OCI-LY1 (cell line): ENCODE measurements around the gene UPB1.

Experiments used
- H2AFZ ChIP-seq: fragments of 200-600 bp; sonication (generic), shearing (Covaris generic); 2 replicates; pipeline ENCODE4 v1.6.0; 2014; ENCODE audit warnings: antibody characterized with exemption, mild to moderate bottlenecking, low read length
- H3F3A ChIP-seq: fragments of 200-600 bp; sonication (generic), shearing (Covaris generic); 2 replicates; pipeline ENCODE4 v1.6.0; 2014; ENCODE audit warnings: mild to moderate bottlenecking, antibody characterized with exemption, low read length, moderate library complexity; ENCODE audit not compliant: insufficient read depth
- H3K27ac ChIP-seq: fragments of 200-600 bp; sonication (generic); 2 replicates; pipeline ENCODE4 v1.5.1; 2014; ENCODE audit warnings: low read length, mixed run types, mild to moderate bottlenecking, low read depth; ENCODE audit not compliant: poor library complexity, severe bottlenecking
- H3K27me3 ChIP-seq: fragments of 200-600 bp; sonication (generic); 2 replicates; pipeline ENCODE4 v1.6.0; 2014; ENCODE audit warnings: antibody characterized with exemption, mild to moderate bottlenecking, low read length, moderate library complexity; ENCODE audit not compliant: insufficient read depth
- H3K36me3 ChIP-seq: fragments of 200-600 bp; sonication (generic); 2 replicates; pipeline ENCODE4 v1.6.1; 2014; ENCODE audit warnings: mild to moderate bottlenecking, antibody characterized with exemption, low read length, moderate library complexity, mixed read lengths; ENCODE audit not compliant: insufficient read depth
- H3K4me1 ChIP-seq: fragments of 200-600 bp; sonication (generic); 2 replicates; pipeline ENCODE4 v1.5.1; 2014; ENCODE audit warnings: mild to moderate bottlenecking, low read length, moderate library complexity; ENCODE audit not compliant: insufficient read depth, severe bottlenecking
- H3K4me2 ChIP-seq: fragments of 200-600 bp; sonication (generic), shearing (Covaris generic); 2 replicates; pipeline ENCODE4 v1.6.1; 2014; ENCODE audit warnings: low read length
- H3K4me3 ChIP-seq: fragments of 200-600 bp; sonication (generic); 2 replicates; pipeline ENCODE4 v1.5.1; 2014; ENCODE audit warnings: low read length, low read depth, mild to moderate bottlenecking, mixed read lengths; ENCODE audit not compliant: poor library complexity, severe bottlenecking
- H3K79me2 ChIP-seq: fragments of 200-600 bp; shearing (Covaris generic); 2 replicates; pipeline ENCODE4 v1.6.1; 2016; ENCODE audit warnings: mixed run types, low read length, mixed read lengths; ENCODE audit not compliant: insufficient read depth
- H3K9ac ChIP-seq: fragments of 200-600 bp; sonication (generic), shearing (Covaris generic); 2 replicates; pipeline ENCODE4 v1.6.1; 2014; ENCODE audit warnings: mild to moderate bottlenecking, low read length, mixed read lengths
- H3K9me2 ChIP-seq: fragments of 200-600 bp; sonication (generic), shearing (Covaris generic); 2 replicates; pipeline ENCODE4 v1.6.1; 2014; ENCODE audit warnings: low read depth, mild to moderate bottlenecking, low read length, mixed read lengths
- H3K9me3 ChIP-seq: fragments of 200-600 bp; shearing (Covaris generic); 2 replicates; pipeline ENCODE4 v1.6.1; 2014; ENCODE audit warnings: low read length, mixed read lengths
- H4K20me1 ChIP-seq: fragments of 200-600 bp; sonication (generic), shearing (Covaris generic); 2 replicates; pipeline ENCODE4 v1.6.0; 2016; ENCODE audit warnings: mild to moderate bottlenecking, low read length; ENCODE audit not compliant: insufficient read depth
- CTCF ChIP-seq: fragments of 200-600 bp; sonication (generic), shearing (Covaris generic); IDR thresholded peaks from 2 replicates; pipeline ENCODE4 v1.5.1; 2017; ENCODE audit warnings: mild to moderate bottlenecking, antibody characterized with exemption, low read length, moderate library complexity, mixed read lengths
- EZH2 ChIP-seq: fragments of 200-600 bp; sonication (generic), shearing (Covaris generic); IDR thresholded peaks from 2 replicates; pipeline ENCODE4 v1.8.0; 2017; ENCODE audit warnings: borderline replicate concordance, mixed run types, mild to moderate bottlenecking, antibody characterized with exemption, low read length, moderate library complexity, mixed read lengths

The UPB1 gene

GRCh38 chr22:24542641-24543040, 47.5 kb downstream of the UPB1 start:
- no peak overlapping the region for H3K4me2 ChIP-seq

GRCh38 chr22:24543185-24543601, 48.1 kb downstream of the UPB1 start:
- Histone ChIP-seq H3K4me3 (no peak overlapping the region), H3K9me3 (no peaks in the 10 kb centered on the region), H3K27me3 (no peaks in the 10 kb centered on the region), H4K20me1 (no peaks in the 10 kb centered on the region), H3K4me1 (no peaks in the 10 kb centered on the region), H3K36me3 (peaks cover 77% of the 10 kb centered on the region), H3K9me2 (no peaks in the 10 kb centered on the region), H3K4me2 (no peak overlapping the region), H3K79me2 (no peaks in the 10 kb centered on the region), H2AFZ (no peak overlapping the region), H3K27ac (no peak overlapping the region), H3F3A (no peaks in the 10 kb centered on the region), H3K9ac (no peak overlapping the region)
- TF ChIP-seq CTCF (no peak), EZH2 (no peak)

More at GRCh38 chr22:24542641-24543040, 47.5 kb downstream of the UPB1 start:
- H3K79me2 ChIP-seq, result no peaks in the 10 kb centered on the region
- H3K9me2 ChIP-seq, result no peaks in the 10 kb centered on the region
- H3F3A ChIP-seq, result no peaks in the 10 kb centered on the region
- no peaks in the 10 kb centered on the region for H3K27me3 ChIP-seq
- H3K4me3 ChIP-seq, result no peak overlapping the region
- no peak overlapping the region for H3K9ac ChIP-seq
- no peaks in the 10 kb centered on the region for H3K4me1 ChIP-seq
- TF ChIP-seq EZH2 (no peak), CTCF (no peak)
- H3K36me3 ChIP-seq, result peaks cover 72% of the 10 kb centered on the region
- no peak overlapping the region for H3K27ac ChIP-seq
- H2AFZ ChIP-seq, result no peak overlapping the region
- no peaks in the 10 kb centered on the region for H4K20me1 ChIP-seq
- no peaks in the 10 kb centered on the region for H3K9me3 ChIP-seq

- no peaks in the 10 kb centered on the region for H3K4me1 ChIP-seq
- H3K27ac ChIP-seq, result no peak overlapping the region
- H4K20me1 ChIP-seq, result no peaks in the 10 kb centered on the region
- no peaks in the 10 kb centered on the region for H3K9me2 ChIP-seq
- H3F3A ChIP-seq, result no peaks in the 10 kb centered on the region
- H3K79me2 ChIP-seq, result no peaks in the 10 kb centered on the region
- H3K9ac ChIP-seq, result no peak overlapping the region
- H3K36me3 ChIP-seq, result peaks cover 82% of the 10 kb centered on the region
- H3K4me2 ChIP-seq, result no peak overlapping the region
- H3K9me3 ChIP-seq, result no peaks in the 10 kb centered on the region
- TF ChIP-seq CTCF (no peak), EZH2 (no peak)
- no peaks in the 10 kb centered on the region for H3K27me3 ChIP-seq
- no peak overlapping the region for H3K4me3 ChIP-seq
- H2AFZ ChIP-seq, result no peak overlapping the region
These were observed 48.6 kb downstream of the UPB1 start for GRCh38 chr22:24543679-24544243.
